Measurements from ENCODE around the gene MAP2K5. TPM values are rescaled to one million over a fixed set of nuclear protein-coding genes. Genes with fewer than 3 reads are reported as not detected.

The MAP2K5 gene
- total RNA-seq, 1 donor from 2014 or later = 25.5 TPM

GRCh38 chr15:67736810-67737209 is 194.3 kb downstream of the MAP2K5 start:
- intact Hi-C loops (cut with DNase I) = no loop called here
- Histone ChIP-seq H3K36me3 (no peaks in the 10 kb centered on the region), H3K9me3 (no peaks in the 10 kb centered on the region), H3K27me3 (ENCODE audit: low read depth) (no peaks in the 10 kb centered on the region), H3K4me3 (no peak overlapping the region), H3K4me1 (no peaks in the 10 kb centered on the region), H3K27ac (no peak overlapping the region)
- TF ChIP-seq CTCF (IDR thresholded peaks at IDR 0.05) = no peak
- no peak for ATAC-seq
- no peak for DNase-seq

GRCh38 chr15:67738056-67738455 is 195.6 kb downstream of the MAP2K5 start:
- H3K27me3 ChIP-seq (ENCODE audit: low read depth) = no peaks in the 10 kb centered on the region
- H3K4me1 ChIP-seq = no peaks in the 10 kb centered on the region
- H3K36me3 ChIP-seq = no peaks in the 10 kb centered on the region
- no peak overlapping the region for H3K27ac ChIP-seq
- H3K4me3 ChIP-seq = no peak overlapping the region
- TF ChIP-seq CTCF (IDR thresholded peaks at IDR 0.05) = no peak
- intact Hi-C loops (cut with DNase I) = no loop called here
- DNase-seq (no peak), ATAC-seq (no peak)
- H3K9me3 ChIP-seq = no peaks in the 10 kb centered on the region

GRCh38 chr15:67740405-67740804 is 197.9 kb downstream of the MAP2K5 start:
- no peaks in the 10 kb centered on the region for H3K27me3 ChIP-seq (ENCODE audit: low read depth)
- no peaks in the 10 kb centered on the region for H3K9me3 ChIP-seq
- peaks cover 3% of the 10 kb centered on the region for H3K4me1 ChIP-seq
- DNase-seq (no peak), ATAC-seq (no peak)
- no peaks in the 10 kb centered on the region for H3K36me3 ChIP-seq
- TF ChIP-seq CTCF (IDR thresholded peaks at IDR 0.05) = no peak
- no peak overlapping the region for H3K27ac ChIP-seq
- intact Hi-C loops (cut with DNase I) = no loop called here
- H3K4me3 ChIP-seq = no peak overlapping the region

- H3K36me3 ChIP-seq = no peaks in the 10 kb centered on the region
- ATAC-seq (no peak), DNase-seq (no peak)
- H3K27ac ChIP-seq = no peak overlapping the region
- H3K4me3 ChIP-seq = no peak overlapping the region
- no peak for TF ChIP-seq CTCF (IDR thresholded peaks at IDR 0.05)
- no peaks in the 10 kb centered on the region for H3K27me3 ChIP-seq (ENCODE audit: low read depth)
- intact Hi-C loops (cut with DNase I) = no loop called here
- no peaks in the 10 kb centered on the region for H3K9me3 ChIP-seq
- H3K4me1 ChIP-seq = peaks cover 12% of the 10 kb centered on the region
These were observed 198.8 kb downstream of the MAP2K5 start for GRCh38 chr15:67741308-67741707.

- TF ChIP-seq CTCF (IDR thresholded peaks at IDR 0.05) = no peak
These were observed 201.1 kb downstream of the MAP2K5 start for GRCh38 chr15:67743558-67743957.

More at GRCh38 chr15:67743558-67743957, 201.1 kb downstream of the MAP2K5 start:
- no peaks in the 10 kb centered on the region for H3K9me3 ChIP-seq
- no peak for ATAC-seq
- peaks cover 3% of the 10 kb centered on the region for H3K36me3 ChIP-seq
- peaks cover 14% of the 10 kb centered on the region for H3K4me1 ChIP-seq
- no peak for DNase-seq
- no peak overlapping the region for H3K27ac ChIP-seq
- no peak overlapping the region for H3K4me3 ChIP-seq
- no peaks in the 10 kb centered on the region for H3K27me3 ChIP-seq (ENCODE audit: low read depth)
- intact Hi-C loops (cut with DNase I) = no loop called here
